Neural progenitor cell (in vitro differentiated cells): ENCODE measurements around the gene ITGA8. TPM values are rescaled to one million over a fixed set of nuclear protein-coding genes. Genes with fewer than 3 reads are reported as not detected.

Source experiments
- DNase-seq: peaks from one replicate; pipeline ENCODE4 v3.0.0-alpha.2; 2016; ENCODE audit warnings: low spot score
- H2AFZ ChIP-seq: fragments of 200-600 bp; sonication (generic); replicated peaks from 2 replicates; pipeline ENCODE4 v1.6.1; 2016; ENCODE audit warnings: antibody characterized with exemption
- H3F3A ChIP-seq: fragments of 200-600 bp; sonication (generic); 2 replicates; pipeline ENCODE4 v1.6.1; 2016; ENCODE audit warnings: antibody characterized with exemption, low read depth
- H3K27ac ChIP-seq: fragments of 200-600 bp; sonication (generic); 2 replicates; pipeline ENCODE4 v1.5.1; 2016; ENCODE audit warnings: mild to moderate bottlenecking
- H3K27me3 ChIP-seq: fragments of 200-600 bp; sonication (generic); 2 replicates; pipeline ENCODE4 v1.6.1; 2016; ENCODE audit warnings: mild to moderate bottlenecking, moderate library complexity
- H3K36me3 ChIP-seq: fragments of 200-600 bp; sonication (generic); 2 replicates; pipeline ENCODE4 v1.5.1; 2016
- H3K4me1 ChIP-seq: fragments of 200-600 bp; sonication (generic); 2 replicates; pipeline ENCODE4 v1.6.1; 2016; ENCODE audit warnings: mixed run types
- H3K4me2 ChIP-seq: fragments of 200-600 bp; sonication (generic); 2 replicates; pipeline ENCODE4 v1.6.1; 2016
- H3K4me3 ChIP-seq: fragments of 200-600 bp; sonication (generic); 2 replicates; pipeline ENCODE4 v1.5.1; 2016
- H3K79me2 ChIP-seq: fragments of 200-600 bp; sonication (generic); 2 replicates; pipeline ENCODE4 v1.6.1; 2016; ENCODE audit warnings: low read depth
- H3K9ac ChIP-seq: fragments of 200-600 bp; sonication (generic); 2 replicates; pipeline ENCODE4 v1.6.1; 2016
- H3K9me3 ChIP-seq: fragments of 200-600 bp; sonication (generic); 2 replicates; pipeline ENCODE4 v1.5.1; 2016; ENCODE audit warnings: low read depth
- H4K20me1 ChIP-seq: fragments of 200-600 bp; sonication (generic); 2 replicates; pipeline ENCODE4 v1.6.1; 2016; ENCODE audit warnings: low read depth
- H3K27ac Mint-ChIP-seq: 3 replicates; pipeline ENCODE4 v1.8.0; 2021; ENCODE audit warnings: mixed read lengths
- H3K27me3 Mint-ChIP-seq: 2 replicates; pipeline ENCODE4 v1.8.0; 2022; ENCODE audit warnings: low read depth, mild to moderate bottlenecking, inconsistent platforms, moderate library complexity, mixed read lengths; ENCODE audit not compliant: insufficient read depth
- H3K36me3 Mint-ChIP-seq: 3 replicates; pipeline ENCODE4 v1.8.0; 2021; ENCODE audit warnings: mixed read lengths
- H3K4me1 Mint-ChIP-seq: 3 replicates; pipeline ENCODE4 v1.8.0; 2021; ENCODE audit warnings: mixed read lengths
- H3K4me3 Mint-ChIP-seq: 3 replicates; pipeline ENCODE4 v1.8.0; 2021; ENCODE audit warnings: mild to moderate bottlenecking, moderate library complexity, mixed read lengths
- H3K9me3 Mint-ChIP-seq: 3 replicates; pipeline ENCODE4 v1.8.0; 2020; ENCODE audit warnings: mixed read lengths
- EZH2 ChIP-seq: fragments of 200-600 bp; sonication (generic); IDR thresholded peaks from 2 replicates; pipeline ENCODE4 v1.6.1; 2017; ENCODE audit warnings: antibody characterized with exemption, mild to moderate bottlenecking, moderate library complexity
- EZH2phosphoT487 ChIP-seq: fragments of 200-600 bp; sonication (generic); IDR thresholded peaks from 2 replicates; pipeline ENCODE4 v1.6.1; 2017; ENCODE audit warnings: antibody characterized with exemption
- total RNA-seq: library from RNA; depleted of rRNA; stranded (reverse); fragments of >200 nt; gene quantifications from 2 replicates; pipeline ENCODE4 v1.2.3, GENCODE V29; 2015; ENCODE audit warnings: low replicate concordance
- TF ChIP-seq, protein P1 (sequence below): fragments of 200-600 bp; sonication (generic); IDR thresholded peaks from 2 replicates; pipeline ENCODE4 v1.5.1; 2017; ENCODE audit warnings: antibody characterized with exemption, mild to moderate bottlenecking

Gene ITGA8
- total RNA-seq, 1 donor from 2014 or later, result 0.15 TPM

DNA sequence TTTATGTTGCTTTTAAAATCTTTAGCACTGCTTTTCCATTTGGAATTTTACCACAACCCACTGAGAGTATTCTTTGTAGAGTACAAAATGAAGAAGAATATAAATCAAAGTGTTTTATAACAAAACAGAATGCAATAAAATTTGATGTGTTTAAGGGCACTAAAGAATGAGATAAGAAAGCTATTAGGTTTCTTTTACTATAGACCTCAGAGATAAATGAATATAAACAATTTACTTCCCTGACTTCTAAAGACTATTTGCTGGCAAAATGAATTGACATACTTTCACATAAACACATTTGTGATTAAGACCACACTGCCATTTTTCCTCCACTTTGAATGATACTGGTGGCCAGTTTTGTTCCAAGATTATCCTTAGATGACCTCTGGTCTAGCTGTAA is 124.5 kb downstream of the ITGA8 start:
- Histone ChIP-seq H3K27me3 (no peaks in the 10 kb centered on the region), H4K20me1 (no peaks in the 10 kb centered on the region), H3K4me1 (peaks cover 3% of the 10 kb centered on the region), H3K9me3 (no peaks in the 10 kb centered on the region), H3K4me3 (no peak overlapping the region), H3K4me2 (no peak overlapping the region), H2AFZ (no peak overlapping the region), H3K36me3 (no peaks in the 10 kb centered on the region), H3F3A (no peaks in the 10 kb centered on the region), H3K9ac (no peak overlapping the region), H3K79me2 (no peaks in the 10 kb centered on the region), H3K27ac (no peak overlapping the region)
- Mint-ChIP-seq H3K27ac (no peak overlapping the region), H3K36me3 (no peaks in the 10 kb centered on the region), H3K4me3 (no peak overlapping the region), H3K4me1 (peaks cover 4% of the 10 kb centered on the region), H3K27me3 (peaks cover 2% of the 10 kb centered on the region), H3K9me3 (no peaks in the 10 kb centered on the region)
- no peak for DNase-seq
- TF ChIP-seq EZH2phosphoT487 (no peak), EZH2 (no peak)
- TF ChIP-seq, protein P1, sequence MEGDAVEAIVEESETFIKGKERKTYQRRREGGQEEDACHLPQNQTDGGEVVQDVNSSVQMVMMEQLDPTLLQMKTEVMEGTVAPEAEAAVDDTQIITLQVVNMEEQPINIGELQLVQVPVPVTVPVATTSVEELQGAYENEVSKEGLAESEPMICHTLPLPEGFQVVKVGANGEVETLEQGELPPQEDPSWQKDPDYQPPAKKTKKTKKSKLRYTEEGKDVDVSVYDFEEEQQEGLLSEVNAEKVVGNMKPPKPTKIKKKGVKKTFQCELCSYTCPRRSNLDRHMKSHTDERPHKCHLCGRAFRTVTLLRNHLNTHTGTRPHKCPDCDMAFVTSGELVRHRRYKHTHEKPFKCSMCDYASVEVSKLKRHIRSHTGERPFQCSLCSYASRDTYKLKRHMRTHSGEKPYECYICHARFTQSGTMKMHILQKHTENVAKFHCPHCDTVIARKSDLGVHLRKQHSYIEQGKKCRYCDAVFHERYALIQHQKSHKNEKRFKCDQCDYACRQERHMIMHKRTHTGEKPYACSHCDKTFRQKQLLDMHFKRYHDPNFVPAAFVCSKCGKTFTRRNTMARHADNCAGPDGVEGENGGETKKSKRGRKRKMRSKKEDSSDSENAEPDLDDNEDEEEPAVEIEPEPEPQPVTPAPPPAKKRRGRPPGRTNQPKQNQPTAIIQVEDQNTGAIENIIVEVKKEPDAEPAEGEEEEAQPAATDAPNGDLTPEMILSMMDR, result no peak

DNA sequence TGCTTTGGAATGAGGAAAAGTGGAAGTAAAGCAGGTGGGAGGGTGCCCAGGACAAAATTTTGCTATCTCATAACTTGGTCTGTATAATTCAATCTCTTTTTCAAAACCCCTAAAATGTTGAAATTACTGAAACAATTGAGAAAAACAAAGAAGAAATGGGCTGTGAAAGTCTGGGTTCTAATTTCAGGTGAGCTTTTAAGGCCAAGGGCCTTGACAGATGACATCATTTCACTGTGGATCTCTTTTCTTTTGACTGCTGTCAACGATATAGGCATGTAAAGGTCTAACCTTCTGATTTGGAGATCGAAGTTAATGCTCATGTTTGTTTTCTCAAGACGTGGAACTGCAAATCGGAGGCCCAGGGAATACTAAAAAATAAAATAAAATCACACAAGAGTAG is 127.8 kb downstream of the ITGA8 start:
- Mint-ChIP-seq H3K27ac (no peak overlapping the region), H3K36me3 (no peaks in the 10 kb centered on the region)
- H3K4me1 ChIP-seq, result peaks cover 1% of the 10 kb centered on the region

DNA sequence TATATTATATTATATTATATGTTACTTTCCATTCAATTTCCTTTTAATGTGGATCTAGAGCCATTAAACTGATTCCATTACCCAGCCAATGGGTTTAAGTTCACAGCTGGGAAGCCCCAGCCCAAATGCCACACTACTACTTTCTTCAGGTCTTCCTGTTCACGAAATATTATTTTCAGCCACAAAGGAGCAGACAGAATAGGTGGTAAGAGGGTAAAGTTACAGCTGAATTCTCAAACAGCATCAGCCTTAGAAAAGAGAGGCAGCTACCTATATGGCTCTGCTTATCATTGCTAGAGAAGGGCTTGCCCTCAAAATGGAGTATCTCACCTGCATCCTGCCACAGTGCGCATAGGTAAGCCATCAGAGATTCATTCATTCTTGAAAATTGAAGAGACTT is 128.3 kb downstream of the ITGA8 start:
- Histone ChIP-seq H4K20me1 (no peaks in the 10 kb centered on the region), H3K9ac (no peak overlapping the region), H3K27ac (no peak overlapping the region), H3F3A (no peaks in the 10 kb centered on the region), H3K79me2 (no peaks in the 10 kb centered on the region), H3K4me1 (no peaks in the 10 kb centered on the region), H3K9me3 (no peaks in the 10 kb centered on the region), H3K27me3 (no peaks in the 10 kb centered on the region), H3K4me3 (no peak overlapping the region), H2AFZ (no peak overlapping the region), H3K36me3 (no peaks in the 10 kb centered on the region), H3K4me2 (no peak overlapping the region)
- H3K9me3 Mint-ChIP-seq, result no peaks in the 10 kb centered on the region
- no peaks in the 10 kb centered on the region for H3K36me3 Mint-ChIP-seq
- H3K4me1 Mint-ChIP-seq, result no peaks in the 10 kb centered on the region
- no peak for DNase-seq
- TF ChIP-seq, protein P1, result no peak
- TF ChIP-seq EZH2 (no peak), EZH2phosphoT487 (no peak)
- no peak overlapping the region for H3K27ac Mint-ChIP-seq
- peaks cover 2% of the 10 kb centered on the region for H3K27me3 Mint-ChIP-seq
- H3K4me3 Mint-ChIP-seq, result no peak overlapping the region

More for the DNA sequence above, 127.8 kb downstream of the ITGA8 start:
- Mint-ChIP-seq H3K27me3 (peaks cover 2% of the 10 kb centered on the region), H3K4me3 (no peak overlapping the region), H3K9me3 (no peaks in the 10 kb centered on the region), H3K4me1 (peaks cover 1% of the 10 kb centered on the region)
- H3K36me3 ChIP-seq, result no peaks in the 10 kb centered on the region
- no peak overlapping the region for H3K9ac ChIP-seq
- no peaks in the 10 kb centered on the region for H3K9me3 ChIP-seq
- no peak overlapping the region for H3K27ac ChIP-seq
- H3F3A ChIP-seq, result no peaks in the 10 kb centered on the region
- DNase-seq, result no peak
- TF ChIP-seq, protein P1, result no peak
- TF ChIP-seq EZH2phosphoT487, result no peak
- TF ChIP-seq EZH2, result no peak
- no peaks in the 10 kb centered on the region for H4K20me1 ChIP-seq
- no peaks in the 10 kb centered on the region for H3K27me3 ChIP-seq
- H3K79me2 ChIP-seq, result no peaks in the 10 kb centered on the region
- H3K4me2 ChIP-seq, result no peak overlapping the region
- no peak overlapping the region for H3K4me3 ChIP-seq
- no peak overlapping the region for H2AFZ ChIP-seq
